ENCODE data around the gene FAM76A.

Gene FAM76A

GRCh38 chr1:27705545-27705944 lies 20.2 kb upstream of the FAM76A start:
- DNase-seq: no peak
- Histone ChIP-seq H3K9me3 (ENCODE audit: control extremely low read depth in 1 of 5, control insufficient read depth in 4 of 5, insufficient read depth in 2 of 5, low read depth in 1 of 5, low read length in 4 of 5) (peaks cover 0 to 11% (median 4%) of the 10 kb centered on the region in 5 experiments), H3K36me3 (ENCODE audit: control insufficient read depth in 4 of 4, insufficient read depth in 4 of 4, low read length in 3 of 4) (no peaks in the 10 kb centered on the region), H3K4me1 (ENCODE audit: control extremely low read depth in 1 of 4, control insufficient read depth in 4 of 4, insufficient read depth in 4 of 4, low read length in 3 of 4) (no peaks in the 10 kb centered on the region), H3K27ac (ENCODE audit: insufficient read depth in 1 of 2, low read depth in 1 of 2, low read length in 2 of 2, poor library complexity in 1 of 2, severe bottlenecking in 2 of 2) (no peak overlapping the region), H3K27me3 (replicated peaks in 2 of 5; ENCODE audit: control insufficient read depth in 4 of 5, insufficient read depth in 5 of 5, low read length in 4 of 5) (no peaks in the 10 kb centered on the region), H3K4me3 (ENCODE audit: control insufficient read depth in 1 of 7, extremely low read depth in 1 of 7, insufficient read depth in 4 of 7, low read depth in 2 of 7, low read length in 6 of 7) (no peak overlapping the region)
- POLR2A ChIA-PET: interaction anchor here (0.6 kb wide), 1 partner anchor 20 kb away, joined by 3 read pairs; no protein-coding TSS in a partner anchor
- CTCF ChIA-PET: no interaction called here
- WGBS (ENCODE audit: insufficient coverage): no CpG with 5 or more reads among the region's 2 CpGs

GRCh38 chr1:27710574-27710973 lies 15.2 kb upstream of the FAM76A start:
- Histone ChIP-seq H3K36me3 (ENCODE audit: control insufficient read depth in 4 of 4, insufficient read depth in 4 of 4, low read length in 3 of 4) (no peaks in the 10 kb centered on the region), H3K9me3 (ENCODE audit: control extremely low read depth in 1 of 5, control insufficient read depth in 4 of 5, insufficient read depth in 2 of 5, low read depth in 1 of 5, low read length in 4 of 5) (peaks cover 0 to 3% (median 0%) of the 10 kb centered on the region in 5 experiments), H3K4me1 (ENCODE audit: control extremely low read depth in 1 of 4, control insufficient read depth in 4 of 4, insufficient read depth in 4 of 4, low read length in 3 of 4) (peaks cover 0 to 13% (median 8%) of the 10 kb centered on the region in 4 experiments), H3K27ac (ENCODE audit: insufficient read depth in 1 of 2, low read depth in 1 of 2, low read length in 2 of 2, poor library complexity in 1 of 2, severe bottlenecking in 2 of 2) (no peak overlapping the region), H3K27me3 (replicated peaks in 2 of 5; ENCODE audit: control insufficient read depth in 4 of 5, insufficient read depth in 5 of 5, low read length in 4 of 5) (no peaks in the 10 kb centered on the region), H3K4me3 (ENCODE audit: control insufficient read depth in 1 of 7, extremely low read depth in 1 of 7, insufficient read depth in 4 of 7, low read depth in 2 of 7, low read length in 6 of 7) (no peak overlapping the region)
- POLR2A ChIA-PET: no interaction called here
- WGBS (ENCODE audit: insufficient coverage): no CpG with 5 or more reads among the region's 2 CpGs
- no peak for DNase-seq
- CTCF ChIA-PET: no interaction called here

- CTCF ChIA-PET: interaction anchor here (1.6 to 1.7 kb wide), 2 partner anchors 10 to 12 kb away, joined by 4 read pairs; no protein-coding TSS in a partner anchor
Measured at GRCh38 chr1:27713139-27713725, 12.5 kb upstream of the FAM76A start.

GRCh38 chr1:27713869-27714513 lies 11.8 kb upstream of the FAM76A start:
- Histone ChIP-seq H3K9me3 (ENCODE audit: control extremely low read depth in 1 of 5, control insufficient read depth in 4 of 5, insufficient read depth in 2 of 5, low read depth in 1 of 5, low read length in 4 of 5) (peaks cover 0 to 6% (median 2%) of the 10 kb centered on the region in 5 experiments), H3K4me1 (ENCODE audit: control extremely low read depth in 1 of 4, control insufficient read depth in 4 of 4, insufficient read depth in 4 of 4, low read length in 3 of 4) (peaks cover 0 to 13% (median 8%) of the 10 kb centered on the region in 4 experiments), H3K27me3 (replicated peaks in 2 of 5; ENCODE audit: control insufficient read depth in 4 of 5, insufficient read depth in 5 of 5, low read length in 4 of 5) (peaks cover 0 to 1% (median 0%) of the 10 kb centered on the region in 5 experiments), H3K27ac (ENCODE audit: insufficient read depth in 1 of 2, low read depth in 1 of 2, low read length in 2 of 2, poor library complexity in 1 of 2, severe bottlenecking in 2 of 2) (no peak overlapping the region), H3K36me3 (ENCODE audit: control insufficient read depth in 4 of 4, insufficient read depth in 4 of 4, low read length in 3 of 4) (no peaks in the 10 kb centered on the region), H3K4me3 (ENCODE audit: control insufficient read depth in 1 of 7, extremely low read depth in 1 of 7, insufficient read depth in 4 of 7, low read depth in 2 of 7, low read length in 6 of 7) (no peak overlapping the region)
- ChIA-PET POLR2A (no interaction called here), CTCF (interaction anchor here (1.6 to 1.7 kb wide), 2 partner anchors 9 to 11 kb away, joined by 4 read pairs; no protein-coding TSS in a partner anchor)
- 92% methylated on average over 3 of the region's 3 CpGs for whole genome bisulfite sequencing (ENCODE audit: insufficient coverage)
- DNase-seq: no peak

More at GRCh38 chr1:27713139-27713725, 12.5 kb upstream of the FAM76A start:
- POLR2A ChIA-PET: no interaction called here
- WGBS (ENCODE audit: insufficient coverage): 90% methylated on average over 2 of the region's 3 CpGs
- no peak overlapping the region for H3K4me3 ChIP-seq (ENCODE audit: control insufficient read depth in 1 of 7, extremely low read depth in 1 of 7, insufficient read depth in 4 of 7, low read depth in 2 of 7, low read length in 6 of 7)
- H3K27ac ChIP-seq (ENCODE audit: insufficient read depth in 1 of 2, low read depth in 1 of 2, low read length in 2 of 2, poor library complexity in 1 of 2, severe bottlenecking in 2 of 2): no peak overlapping the region
- peak in 1 of 3 donors; percentile 13 for DNase-seq
- H3K9me3 ChIP-seq (ENCODE audit: control extremely low read depth in 1 of 5, control insufficient read depth in 4 of 5, insufficient read depth in 2 of 5, low read depth in 1 of 5, low read length in 4 of 5): peaks cover 0 to 6% (median 2%) of the 10 kb centered on the region in 5 experiments
- H3K27me3 ChIP-seq (replicated peaks in 2 of 5; ENCODE audit: control insufficient read depth in 4 of 5, insufficient read depth in 5 of 5, low read length in 4 of 5): peaks cover 0 to 1% (median 0%) of the 10 kb centered on the region in 5 experiments
- H3K36me3 ChIP-seq (ENCODE audit: control insufficient read depth in 4 of 4, insufficient read depth in 4 of 4, low read length in 3 of 4): no peaks in the 10 kb centered on the region
- peaks cover 0 to 13% (median 8%) of the 10 kb centered on the region in 4 experiments for H3K4me1 ChIP-seq (ENCODE audit: control extremely low read depth in 1 of 4, control insufficient read depth in 4 of 4, insufficient read depth in 4 of 4, low read length in 3 of 4)

GRCh38 chr1:27716262-27716895 lies 9.4 kb upstream of the FAM76A start:
- POLR2A ChIA-PET: no interaction called here
- CTCF ChIA-PET: no interaction called here
- Histone ChIP-seq H3K9me3 (ENCODE audit: control extremely low read depth in 1 of 5, control insufficient read depth in 4 of 5, insufficient read depth in 2 of 5, low read depth in 1 of 5, low read length in 4 of 5) (peaks cover 0 to 6% (median 2%) of the 10 kb centered on the region in 5 experiments), H3K4me1 (ENCODE audit: control extremely low read depth in 1 of 4, control insufficient read depth in 4 of 4, insufficient read depth in 4 of 4, low read length in 3 of 4) (peaks cover 0 to 13% (median 8%) of the 10 kb centered on the region in 4 experiments), H3K27me3 (replicated peaks in 2 of 5; ENCODE audit: control insufficient read depth in 4 of 5, insufficient read depth in 5 of 5, low read length in 4 of 5) (peaks cover 0 to 1% (median 0%) of the 10 kb centered on the region in 5 experiments), H3K27ac (ENCODE audit: insufficient read depth in 1 of 2, low read depth in 1 of 2, low read length in 2 of 2, poor library complexity in 1 of 2, severe bottlenecking in 2 of 2) (no peak overlapping the region), H3K4me3 (ENCODE audit: control insufficient read depth in 1 of 7, extremely low read depth in 1 of 7, insufficient read depth in 4 of 7, low read depth in 2 of 7, low read length in 6 of 7) (no peak overlapping the region), H3K36me3 (ENCODE audit: control insufficient read depth in 4 of 4, insufficient read depth in 4 of 4, low read length in 3 of 4) (no peaks in the 10 kb centered on the region)
- WGBS (ENCODE audit: insufficient coverage): 89% methylated on average over 1 of the region's 2 CpGs
- DNase-seq: no peak

GRCh38 chr1:27719286-27720251 lies 6.2 kb upstream of the FAM76A start:
- H3K9me3 ChIP-seq (ENCODE audit: control extremely low read depth in 1 of 5, control insufficient read depth in 4 of 5, insufficient read depth in 2 of 5, low read depth in 1 of 5, low read length in 4 of 5): peaks cover 0 to 6% (median 2%) of the 10 kb centered on the region in 5 experiments
- H3K4me1 ChIP-seq (ENCODE audit: control extremely low read depth in 1 of 4, control insufficient read depth in 4 of 4, insufficient read depth in 4 of 4, low read length in 3 of 4): no peaks in the 10 kb centered on the region
- H3K27me3 ChIP-seq (replicated peaks in 2 of 5; ENCODE audit: control insufficient read depth in 4 of 5, insufficient read depth in 5 of 5, low read length in 4 of 5): peaks cover 0 to 1% (median 0%) of the 10 kb centered on the region in 5 experiments
- DNase-seq: peak; percentile 20 to 44 (median 36)
- CTCF ChIA-PET: interaction anchor here (0.7 to 3.9 kb wide), 10 partner anchors 43 to 115 kb away, joined by 3 to 15 read pairs (median 4); partner anchors contain the start of gene IFI6
- no peak overlapping the region for H3K4me3 ChIP-seq (ENCODE audit: control insufficient read depth in 1 of 7, extremely low read depth in 1 of 7, insufficient read depth in 4 of 7, low read depth in 2 of 7, low read length in 6 of 7)
- POLR2A ChIA-PET: interaction anchor here (0.5 to 0.6 kb wide), 3 partner anchors 21 to 1144 kb away, joined by 3 to 4 read pairs (median 3); no protein-coding TSS in a partner anchor
- H3K36me3 ChIP-seq (ENCODE audit: control insufficient read depth in 4 of 4, insufficient read depth in 4 of 4, low read length in 3 of 4): no peaks in the 10 kb centered on the region
- 89% methylated on average over 4 of the region's 5 CpGs for WGBS (ENCODE audit: insufficient coverage)
- H3K27ac ChIP-seq (ENCODE audit: insufficient read depth in 1 of 2, low read depth in 1 of 2, low read length in 2 of 2, poor library complexity in 1 of 2, severe bottlenecking in 2 of 2): no peak overlapping the region

Measured in common myeloid progenitor, CD34-positive (primary cell).